Mesodermal cell (in vitro differentiated cells): ENCODE results near the gene BBS9.

ENCODE experiments used
- H3K27ac ChIP-seq: 2 replicates; pipeline ENCODE4 v1.7.0; 2013; ENCODE audit warnings: mild to moderate bottlenecking, low read depth, low read length, moderate library complexity; ENCODE audit not compliant: severe bottlenecking
- H3K36me3 ChIP-seq: 2 replicates; pipeline ENCODE4 v1.7.1; 2013; ENCODE audit warnings: mild to moderate bottlenecking, low read length, moderate library complexity; ENCODE audit not compliant: control insufficient read depth, insufficient read depth
- H3K4me1 ChIP-seq: one replicate; pipeline ENCODE4 v1.7.1; 2013; ENCODE audit warnings: mild to moderate bottlenecking, low read length; ENCODE audit not compliant: insufficient read depth, control insufficient read depth, poor library complexity, severe bottlenecking
- H3K4me3 ChIP-seq: 2 replicates; pipeline ENCODE4 v1.7.0; 2013; ENCODE audit warnings: low read length, control low read depth, mild to moderate bottlenecking; ENCODE audit not compliant: insufficient read depth, poor library complexity, severe bottlenecking; ENCODE audit errors: extremely low read depth
- H3K9me3 ChIP-seq: 2 replicates; pipeline ENCODE4 v1.7.1; 2013; ENCODE audit warnings: mild to moderate bottlenecking, low read length, moderate library complexity; ENCODE audit not compliant: control insufficient read depth
- WGBS, 2 experiments: methylation state at CpG; one replicate each; pipeline ENCODE4 v1.1.5; 2013; ENCODE audit warnings: missing lambda C conversion rate in 2 of 2; ENCODE audit not compliant: insufficient coverage in 2 of 2; 5-methylcytosine and 5-hydroxymethylcytosine counted together

BBS9 gene

DNA sequence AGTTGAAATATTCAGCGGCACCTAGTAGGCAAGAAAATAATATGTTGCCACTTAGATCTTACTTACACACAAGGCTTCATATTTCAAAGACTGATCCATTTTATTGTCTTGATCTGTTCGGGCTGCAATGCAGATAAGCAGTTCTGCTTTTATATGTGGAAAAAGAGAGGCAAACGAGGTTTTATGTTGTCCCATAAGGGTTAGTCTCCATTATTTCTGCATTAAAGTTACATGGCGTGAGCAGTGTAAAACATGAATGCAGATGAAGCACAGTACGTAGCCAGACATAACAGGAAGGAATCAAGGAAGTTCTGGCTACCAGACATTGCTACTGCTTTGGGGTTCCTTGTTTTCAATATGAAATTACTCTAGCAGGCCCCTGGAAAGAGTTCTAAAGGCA lies 224.8 kb downstream of the BBS9 start:
- WGBS, 2 experiments = 89 to 97% methylated on average over 4 of the region's 5 CpGs
- no peak overlapping the region for H3K4me3 ChIP-seq

DNA sequence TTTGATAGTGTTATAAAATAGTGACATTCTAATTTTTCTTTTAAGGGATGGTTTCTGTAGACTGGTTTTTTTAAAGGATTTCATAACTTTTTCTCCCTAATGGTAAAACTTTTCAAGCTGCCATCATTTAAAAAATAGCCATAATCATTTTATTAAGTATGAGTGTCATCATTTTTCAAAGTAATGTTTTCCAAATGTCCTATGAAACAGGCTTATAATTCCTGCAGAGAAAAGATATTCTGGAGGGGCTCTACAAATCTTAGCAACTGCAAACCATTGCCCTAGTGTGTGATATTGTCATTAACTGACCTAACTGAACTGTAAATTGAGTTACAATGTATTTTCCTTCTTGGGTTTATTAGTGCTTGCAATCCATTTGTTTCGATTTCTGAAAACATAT lies 226.0 kb downstream of the BBS9 start:
- H3K4me1 ChIP-seq = no peaks in the 10 kb centered on the region
- H3K36me3 ChIP-seq = no peaks in the 10 kb centered on the region
- no peak overlapping the region for H3K27ac ChIP-seq
- H3K4me3 ChIP-seq = no peak overlapping the region
- H3K9me3 ChIP-seq = no peaks in the 10 kb centered on the region
- WGBS, 2 experiments = no CpG with 5 or more reads among the region's 1 CpG

More for the DNA sequence above, 224.8 kb downstream of the BBS9 start:
- Histone ChIP-seq H3K9me3 (no peaks in the 10 kb centered on the region), H3K27ac (no peak overlapping the region), H3K36me3 (no peaks in the 10 kb centered on the region), H3K4me1 (no peaks in the 10 kb centered on the region)

DNA sequence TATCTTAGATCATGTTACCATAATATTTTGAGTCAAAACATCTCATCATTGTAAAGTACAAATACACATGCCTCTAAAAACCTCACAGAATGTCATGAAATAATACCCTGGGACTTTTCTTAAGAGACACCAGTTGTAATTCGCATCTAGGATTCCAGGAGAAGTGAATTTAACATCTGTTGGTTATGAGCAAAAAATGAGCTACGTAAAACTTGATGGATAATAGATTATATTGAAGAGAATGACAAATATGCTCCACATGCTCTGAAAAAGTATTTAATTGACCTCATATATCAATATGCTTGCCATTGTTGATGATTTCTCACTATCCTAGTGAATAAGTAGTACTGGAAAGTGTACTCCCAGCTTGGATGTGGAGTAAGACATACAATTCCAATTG lies 227.0 kb downstream of the BBS9 start:
- no peaks in the 10 kb centered on the region for H3K4me1 ChIP-seq
- H3K27ac ChIP-seq = no peak overlapping the region
- H3K36me3 ChIP-seq = no peaks in the 10 kb centered on the region
- no peaks in the 10 kb centered on the region for H3K9me3 ChIP-seq
- no peak overlapping the region for H3K4me3 ChIP-seq
- WGBS, 2 experiments = no CpG with 5 or more reads among the region's 2 CpGs

GRCh38 chr7:33357846-33358245 lies 228.5 kb downstream of the BBS9 start:
- 96 to 100% methylated on average over 2 of the region's 2 CpGs for WGBS, 2 experiments
- no peaks in the 10 kb centered on the region for H3K4me1 ChIP-seq
- H3K4me3 ChIP-seq = no peak overlapping the region
- H3K9me3 ChIP-seq = no peaks in the 10 kb centered on the region
- no peak overlapping the region for H3K27ac ChIP-seq
- no peaks in the 10 kb centered on the region for H3K36me3 ChIP-seq

GRCh38 chr7:33369888-33370287 lies 240.5 kb downstream of the BBS9 start:
- H3K9me3 ChIP-seq = no peaks in the 10 kb centered on the region
- no peak overlapping the region for H3K4me3 ChIP-seq
- no peaks in the 10 kb centered on the region for H3K36me3 ChIP-seq
- H3K27ac ChIP-seq = no peak overlapping the region
- no peaks in the 10 kb centered on the region for H3K4me1 ChIP-seq
- WGBS, 2 experiments = 100% methylated on average over 1 of the region's 3 CpGs; no CpG with 5 or more reads in 1 of the 2 experiments

DNA sequence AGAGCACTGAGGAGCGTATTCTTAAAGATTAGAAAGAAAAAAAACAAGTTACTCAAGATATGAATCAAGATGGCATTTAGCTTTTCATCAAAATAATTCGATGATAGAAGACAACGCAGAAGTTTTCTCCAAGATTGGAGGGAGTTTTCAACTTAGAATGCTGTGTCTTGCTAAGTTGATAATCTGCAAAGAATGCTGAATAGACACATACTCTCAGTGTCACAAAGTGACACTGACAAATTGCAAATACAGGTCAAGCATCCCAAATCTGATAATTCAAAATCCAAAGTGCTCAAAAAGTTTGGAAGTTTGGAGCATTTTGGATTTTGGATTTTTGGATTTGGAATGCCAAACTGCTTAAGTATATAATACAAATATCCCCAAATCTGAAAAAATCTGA lies 243.8 kb downstream of the BBS9 start:
- no peak overlapping the region for H3K27ac ChIP-seq
- H3K9me3 ChIP-seq = no peaks in the 10 kb centered on the region
- 94% methylated on average over 2 of the region's 3 CpGs; no CpG with 5 or more reads in 1 of the 2 experiments for WGBS, 2 experiments
- H3K4me1 ChIP-seq = no peaks in the 10 kb centered on the region
- H3K36me3 ChIP-seq = no peaks in the 10 kb centered on the region
- no peak overlapping the region for H3K4me3 ChIP-seq

GRCh38 chr7:33379891-33380525 lies 250.6 kb downstream of the BBS9 start:
- Histone ChIP-seq H3K4me1 (no peaks in the 10 kb centered on the region), H3K4me3 (no peak overlapping the region), H3K27ac (no peak overlapping the region), H3K36me3 (no peaks in the 10 kb centered on the region), H3K9me3 (no peaks in the 10 kb centered on the region)
- 92 to 97% methylated on average over 3 of the region's 4 CpGs for WGBS, 2 experiments

DNA sequence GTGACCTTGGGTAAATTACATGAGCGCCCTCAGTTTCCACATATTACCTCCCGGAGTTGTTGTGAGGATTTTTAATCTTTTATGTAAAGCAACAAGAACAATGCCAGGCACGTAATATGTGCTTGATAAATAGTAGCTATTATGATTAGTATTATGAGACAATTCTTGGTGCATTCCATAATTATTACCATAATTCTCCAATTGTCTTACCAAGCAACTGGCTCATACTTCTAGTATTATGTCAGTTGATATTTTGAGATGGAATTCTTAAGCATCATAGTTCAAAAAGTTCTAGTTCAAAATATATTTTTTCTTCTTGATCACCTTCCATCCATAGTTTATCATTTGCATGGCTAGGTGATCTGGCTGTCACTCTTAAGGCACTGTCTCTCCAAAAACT lies 259.0 kb downstream of the BBS9 start:
- 100% methylated on average over 1 of the region's 3 CpGs; no CpG with 5 or more reads in 1 of the 2 experiments for whole genome bisulfite sequencing, 2 experiments
- Histone ChIP-seq H3K36me3 (no peaks in the 10 kb centered on the region), H3K27ac (no peak overlapping the region), H3K4me1 (no peaks in the 10 kb centered on the region), H3K4me3 (no peak overlapping the region), H3K9me3 (no peaks in the 10 kb centered on the region)

DNA sequence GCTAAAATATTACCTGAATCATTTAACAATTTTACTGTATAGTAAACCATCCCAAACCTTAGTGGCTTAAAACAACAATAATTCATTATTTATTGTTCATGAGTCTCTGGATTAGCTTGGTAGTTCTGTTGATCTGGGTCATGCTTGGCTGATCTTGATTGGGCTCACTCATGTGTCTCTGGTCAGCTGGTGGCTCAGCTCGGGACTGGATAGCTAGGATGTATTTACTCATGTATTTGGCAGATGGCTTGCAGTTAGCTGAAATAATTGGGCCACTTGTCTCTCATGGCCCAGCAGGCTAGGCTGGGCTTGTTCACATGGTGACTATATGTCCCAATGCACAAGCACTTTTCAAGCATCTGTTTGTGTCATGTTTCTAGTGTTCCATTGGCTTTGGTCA lies 262.8 kb downstream of the BBS9 start:
- Histone ChIP-seq H3K36me3 (no peaks in the 10 kb centered on the region), H3K4me1 (no peaks in the 10 kb centered on the region), H3K9me3 (no peaks in the 10 kb centered on the region), H3K27ac (no peak overlapping the region), H3K4me3 (no peak overlapping the region)
- WGBS, 2 experiments = 100% methylated on average over 1 of the region's 1 CpG; no CpG with 5 or more reads in 1 of the 2 experiments

DNA sequence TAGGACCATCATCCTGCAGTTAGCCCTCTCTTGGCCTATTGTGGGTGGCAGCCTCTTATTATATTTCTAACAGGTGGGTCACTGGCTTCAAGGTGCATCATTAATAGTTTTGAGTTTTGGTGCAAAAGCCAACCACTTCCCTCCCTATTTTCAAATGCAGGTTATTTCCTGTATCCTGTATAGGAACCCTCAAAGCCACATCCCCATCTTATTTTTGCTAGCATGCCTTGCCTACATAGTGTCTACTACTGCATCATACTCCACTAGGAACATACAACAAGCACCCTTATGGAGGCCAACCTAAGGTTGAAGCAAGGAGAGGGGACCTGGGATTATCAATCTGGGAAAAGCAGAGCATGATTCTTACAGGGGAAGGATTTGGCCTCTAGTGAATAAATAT lies 264.4 kb downstream of the BBS9 start:
- Histone ChIP-seq H3K4me3 (no peak overlapping the region), H3K27ac (no peak overlapping the region), H3K9me3 (no peaks in the 10 kb centered on the region), H3K4me1 (no peaks in the 10 kb centered on the region), H3K36me3 (no peaks in the 10 kb centered on the region)

DNA sequence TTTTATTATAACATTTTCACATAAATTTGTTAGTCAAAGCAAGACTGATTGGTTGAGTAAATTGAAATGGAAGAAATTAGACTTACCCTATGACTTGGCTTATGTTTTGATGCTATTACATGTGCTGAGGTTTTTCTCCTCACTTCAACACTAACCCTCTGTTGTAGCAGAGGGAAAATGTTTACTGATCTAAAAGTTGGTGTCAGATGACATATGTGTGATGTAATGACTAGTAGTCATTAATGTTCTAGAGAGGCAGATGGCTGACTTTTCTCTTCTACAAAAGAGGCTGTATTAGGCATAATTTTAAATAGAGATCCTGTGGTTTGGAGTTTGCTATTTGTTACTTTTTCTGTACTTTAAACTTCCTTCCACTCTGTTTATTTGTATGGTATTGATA lies 266.0 kb downstream of the BBS9 start:
- H3K9me3 ChIP-seq = no peaks in the 10 kb centered on the region
- H3K36me3 ChIP-seq = no peaks in the 10 kb centered on the region
- no peaks in the 10 kb centered on the region for H3K4me1 ChIP-seq
- H3K27ac ChIP-seq = no peak overlapping the region
- H3K4me3 ChIP-seq = no peak overlapping the region
